ENCODE results near the gene GOLGA8N.

Gene GOLGA8N

DNA sequence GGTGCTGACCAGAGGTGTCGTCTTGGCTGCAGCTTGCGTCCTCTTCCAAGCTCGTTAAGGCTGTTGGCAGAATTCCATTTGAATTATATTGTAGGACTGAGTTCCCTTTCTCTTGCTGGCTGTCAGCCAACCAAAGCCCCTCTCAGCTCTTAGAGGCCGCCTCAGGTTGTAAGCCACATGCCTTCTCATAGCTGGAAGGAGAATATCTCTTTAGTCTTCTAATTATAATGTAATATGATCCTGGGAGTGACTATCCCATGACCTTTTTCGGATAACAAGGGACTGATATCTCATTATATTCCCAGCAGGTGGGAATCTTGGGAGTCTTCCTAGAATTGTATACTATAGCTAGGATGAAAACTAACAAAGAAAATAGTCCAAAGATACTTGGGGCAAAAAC is 53.0 kb downstream of the GOLGA8N start:
- H3K4me3 ChIP-seq (ENCODE audit: low read depth, low read length): no peak overlapping the region
- no peak for DNase-seq (ENCODE audit: low read depth)
- TF ChIP-seq, protein P1, sequence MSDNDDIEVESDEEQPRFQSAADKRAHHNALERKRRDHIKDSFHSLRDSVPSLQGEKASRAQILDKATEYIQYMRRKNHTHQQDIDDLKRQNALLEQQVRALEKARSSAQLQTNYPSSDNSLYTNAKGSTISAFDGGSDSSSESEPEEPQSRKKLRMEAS (IDR thresholded peaks at IDR 0.05; ENCODE audit: low read depth, low read length): no peak
- TF ChIP-seq CTCF (IDR thresholded peaks at IDR 0.05; ENCODE audit: low read depth, low read length): no peak
- no peak for TF ChIP-seq POLR2A (IDR thresholded peaks at IDR 0.05; ENCODE audit: extremely low read depth, insufficient read length)
- TF ChIP-seq MYC (IDR thresholded peaks at IDR 0.05; ENCODE audit: low read depth, low read length): no peak

- peak; percentile 15 for DNase-seq (ENCODE audit: low read depth)
- TF ChIP-seq, protein P1 (IDR thresholded peaks at IDR 0.05; ENCODE audit: low read depth, low read length): no peak
- TF ChIP-seq POLR2A (IDR thresholded peaks at IDR 0.05; ENCODE audit: extremely low read depth, insufficient read length) (no peak), MYC (IDR thresholded peaks at IDR 0.05; ENCODE audit: low read depth, low read length) (no peak), CTCF (IDR thresholded peaks at IDR 0.05; ENCODE audit: low read depth, low read length) (peak; percentile 25)
- no peak overlapping the region for H3K4me3 ChIP-seq (ENCODE audit: low read depth, low read length)
Observed at GRCh38 chr15:32649342-32649741, 56.1 kb downstream of the GOLGA8N start.

DNA sequence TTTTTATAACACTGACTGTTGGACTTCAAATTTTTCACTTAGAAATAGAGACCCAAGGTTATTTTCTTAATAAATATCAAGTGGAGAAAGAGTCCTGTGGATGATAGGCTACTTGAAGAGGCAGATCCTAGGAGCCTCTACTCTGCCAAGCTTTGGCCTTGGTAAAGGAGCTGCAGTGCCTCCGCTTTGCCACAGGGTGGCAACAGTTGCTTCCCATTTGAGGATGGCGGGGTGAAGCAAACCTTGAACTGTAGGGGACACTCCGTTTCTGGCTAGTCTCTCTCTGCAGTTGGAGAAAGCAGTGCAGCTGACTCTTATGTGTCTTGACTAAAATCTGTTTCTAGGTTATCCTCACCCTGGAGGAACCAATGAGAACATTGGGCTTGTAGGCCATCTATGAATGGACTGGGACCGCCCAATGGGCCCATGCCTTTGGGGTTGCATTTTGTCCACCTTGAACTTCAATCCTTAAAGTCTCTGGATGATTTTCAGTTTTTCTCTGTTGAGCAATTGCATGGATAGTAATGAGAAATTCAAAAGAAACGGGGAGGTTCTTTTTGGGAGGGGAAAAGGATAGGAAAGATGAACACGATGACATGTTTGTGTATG is 58.1 kb downstream of the GOLGA8N start:
- H3K4me3 ChIP-seq (ENCODE audit: low read depth, low read length): no peak overlapping the region
- DNase-seq (ENCODE audit: low read depth): peak; percentile 61
- TF ChIP-seq POLR2A (IDR thresholded peaks at IDR 0.05; ENCODE audit: extremely low read depth, insufficient read length) (no peak), MYC (IDR thresholded peaks at IDR 0.05; ENCODE audit: low read depth, low read length) (no peak), CTCF (IDR thresholded peaks at IDR 0.05; ENCODE audit: low read depth, low read length) (peak; percentile 91)

GRCh38 chr15:32652178-32652577 is 58.9 kb downstream of the GOLGA8N start:
- DNase-seq (ENCODE audit: low read depth): no peak
- TF ChIP-seq CTCF (IDR thresholded peaks at IDR 0.05; ENCODE audit: low read depth, low read length): no peak
- no peak for TF ChIP-seq MYC (IDR thresholded peaks at IDR 0.05; ENCODE audit: low read depth, low read length)
- TF ChIP-seq, protein P1 (IDR thresholded peaks at IDR 0.05; ENCODE audit: low read depth, low read length): no peak
- TF ChIP-seq POLR2A (IDR thresholded peaks at IDR 0.05; ENCODE audit: extremely low read depth, insufficient read length): no peak
- no peak overlapping the region for H3K4me3 ChIP-seq (ENCODE audit: low read depth, low read length)

GRCh38 chr15:32656091-32656490 is 62.8 kb downstream of the GOLGA8N start:
- TF ChIP-seq, protein P1 (IDR thresholded peaks at IDR 0.05; ENCODE audit: low read depth, low read length): no peak
- no peak for TF ChIP-seq POLR2A (IDR thresholded peaks at IDR 0.05; ENCODE audit: extremely low read depth, insufficient read length)
- no peak for TF ChIP-seq MYC (IDR thresholded peaks at IDR 0.05; ENCODE audit: low read depth, low read length)
- no peak for TF ChIP-seq CTCF (IDR thresholded peaks at IDR 0.05; ENCODE audit: low read depth, low read length)
- no peak overlapping the region for H3K4me3 ChIP-seq (ENCODE audit: low read depth, low read length)
- peak; percentile 12 for DNase-seq (ENCODE audit: low read depth)

DNA sequence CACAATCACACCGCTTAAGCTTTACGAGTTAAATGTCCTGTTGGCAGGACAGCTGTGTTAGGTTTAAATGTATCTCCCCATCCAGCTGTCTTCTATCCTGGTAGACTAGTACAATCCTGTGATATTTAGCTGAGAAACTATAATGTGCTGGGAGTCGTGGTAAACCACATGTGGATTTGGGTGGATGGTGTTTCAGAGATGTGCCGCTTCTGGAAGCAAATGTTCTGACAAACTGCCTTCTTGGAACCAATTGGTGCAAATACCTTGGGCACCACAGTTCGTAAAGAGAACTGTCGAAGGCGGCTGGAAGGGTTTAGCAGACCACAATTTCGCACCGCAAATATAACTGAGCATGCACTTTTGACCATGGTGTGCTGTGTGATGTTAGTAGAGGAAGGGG is 63.2 kb downstream of the GOLGA8N start:
- TF ChIP-seq, protein P1 (IDR thresholded peaks at IDR 0.05; ENCODE audit: low read depth, low read length): no peak
- TF ChIP-seq CTCF (IDR thresholded peaks at IDR 0.05; ENCODE audit: low read depth, low read length) (no peak), MYC (IDR thresholded peaks at IDR 0.05; ENCODE audit: low read depth, low read length) (no peak), POLR2A (IDR thresholded peaks at IDR 0.05; ENCODE audit: extremely low read depth, insufficient read length) (no peak)
- no peak for DNase-seq (ENCODE audit: low read depth)
- H3K4me3 ChIP-seq (ENCODE audit: low read depth, low read length): no peak overlapping the region
